Mammary epithelial cell (primary cell): ENCODE data around the gene SLC25A39.

Experiments used
- EZH2 ChIP-seq: IDR thresholded peaks from 2 replicates; pipeline ENCODE4 v1.6.1; 2012; ENCODE audit warnings: low read length, inconsistent platforms, borderline replicate concordance
- TF ChIP-seq, protein P1 (sequence below), 2 donors: IDR thresholded peaks in 1 of 2; conservative IDR thresholded peaks in 1 of 2; 2 replicates each; pipeline ENCODE4 v1.5.1; 2011 to 2012; ENCODE audit warnings: inconsistent platforms in 2 of 2, low read length in 2 of 2, mild to moderate bottlenecking in 2 of 2, control low read depth in 1 of 2, low read depth in 1 of 2; ENCODE audit not compliant: insufficient read depth in 1 of 2; ENCODE audit errors: extremely low read depth in 1 of 2

DNA sequence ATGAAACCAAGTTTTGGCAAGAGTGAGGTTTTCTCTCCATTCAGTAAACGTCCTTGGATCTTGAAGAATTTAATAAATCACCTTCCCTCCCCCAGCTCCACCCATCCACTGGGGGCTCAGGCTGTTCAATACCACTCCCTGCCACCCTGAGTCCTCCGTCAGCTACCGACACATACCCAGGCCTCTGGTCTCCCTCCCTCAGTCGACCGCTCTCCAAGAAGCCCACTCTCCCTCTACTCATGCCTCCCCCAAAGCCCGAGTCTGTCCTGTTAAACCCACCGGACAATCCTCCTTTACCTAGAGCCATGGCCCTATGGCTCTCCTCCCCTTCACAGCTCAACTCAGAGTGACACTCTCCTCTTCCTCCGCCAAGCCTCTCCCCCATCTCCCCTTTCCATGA, 37.0 kb downstream of the SLC25A39 start:
- TF ChIP-seq, protein P1, sequence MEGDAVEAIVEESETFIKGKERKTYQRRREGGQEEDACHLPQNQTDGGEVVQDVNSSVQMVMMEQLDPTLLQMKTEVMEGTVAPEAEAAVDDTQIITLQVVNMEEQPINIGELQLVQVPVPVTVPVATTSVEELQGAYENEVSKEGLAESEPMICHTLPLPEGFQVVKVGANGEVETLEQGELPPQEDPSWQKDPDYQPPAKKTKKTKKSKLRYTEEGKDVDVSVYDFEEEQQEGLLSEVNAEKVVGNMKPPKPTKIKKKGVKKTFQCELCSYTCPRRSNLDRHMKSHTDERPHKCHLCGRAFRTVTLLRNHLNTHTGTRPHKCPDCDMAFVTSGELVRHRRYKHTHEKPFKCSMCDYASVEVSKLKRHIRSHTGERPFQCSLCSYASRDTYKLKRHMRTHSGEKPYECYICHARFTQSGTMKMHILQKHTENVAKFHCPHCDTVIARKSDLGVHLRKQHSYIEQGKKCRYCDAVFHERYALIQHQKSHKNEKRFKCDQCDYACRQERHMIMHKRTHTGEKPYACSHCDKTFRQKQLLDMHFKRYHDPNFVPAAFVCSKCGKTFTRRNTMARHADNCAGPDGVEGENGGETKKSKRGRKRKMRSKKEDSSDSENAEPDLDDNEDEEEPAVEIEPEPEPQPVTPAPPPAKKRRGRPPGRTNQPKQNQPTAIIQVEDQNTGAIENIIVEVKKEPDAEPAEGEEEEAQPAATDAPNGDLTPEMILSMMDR (conservative IDR thresholded peaks at IDR 0.05 in 1 of 2, IDR thresholded peaks at IDR 0.05 in 1 of 2; ENCODE audit: extremely low read depth in 1 of 2, insufficient read depth in 1 of 2, low read depth in 1 of 2, low read length in 2 of 2) = no peak
- TF ChIP-seq EZH2 = no peak
